Gastroesophageal sphincter (tissue), 4 donors: Measurements from ENCODE around the gene DZANK1. TPM values are rescaled to one million over a fixed set of nuclear protein-coding genes. Genes with fewer than 3 reads are reported as not detected.
"Not testable (repeated sequence)": the region's sequence is repeated elsewhere in the genome, so short reads cannot be mapped to it uniquely, and the experiment has no call there.

Source experiments
- ATAC-seq: fragments of 150-250 bp; one replicate; pipeline ENCODE4 v1.9.1; 2016; ENCODE audit warnings: mild to moderate bottlenecking, moderate library complexity
- H3K27ac ChIP-seq, 4 donors: fragments of 200-600 bp; sonication (generic) in 3 of 4; 1 replicate in 3 of 4; 2 replicates in 1 of 4; pipeline ENCODE4 v1.5.1; 2016 to 2019
- H3K27me3 ChIP-seq: fragments of 200-600 bp; sonication (generic); one replicate; pipeline ENCODE4 v1.5.1; 2019
- H3K36me3 ChIP-seq, 2 donors: fragments of 200-600 bp; sonication (generic); one replicate each; pipeline ENCODE4 v1.5.1; 2019; ENCODE audit warnings: control low read depth in 1 of 2
- H3K4me1 ChIP-seq, 3 donors: fragments of 200-600 bp; sonication (generic); 1 replicate in 2 of 3; 2 replicates in 1 of 3; pipeline ENCODE4 v1.5.1; 2016 to 2019; ENCODE audit warnings: control low read depth in 2 of 3
- H3K4me3 ChIP-seq, 2 donors: fragments of 200-600 bp; sonication (generic); one replicate each; pipeline ENCODE4 v1.5.1; 2019; ENCODE audit warnings: mild to moderate bottlenecking in 1 of 2, moderate library complexity in 1 of 2
- H3K9me3 ChIP-seq, 3 donors: fragments of 200-600 bp; sonication (generic); one replicate each; pipeline ENCODE4 v1.5.1; 2017 to 2019; ENCODE audit warnings: control low read depth in 2 of 3
- POLR2A ChIP-seq, 2 donors: fragments of 450-650 bp; IDR thresholded peaks; one replicate each; pipeline ENCODE4 v1.6.1; 2017; ENCODE audit warnings: antibody characterized with exemption in 2 of 2, mild to moderate bottlenecking in 2 of 2, moderate library complexity in 1 of 2
- POLR2AphosphoS5 ChIP-seq: sonication (generic); formaldehyde crosslinking; IDR thresholded peaks from one replicate; pipeline ENCODE4 v1.6.1; 2017; ENCODE audit warnings: antibody characterized with exemption
- WGBS, 2 donors: methylation state at CpG; one replicate each; pipeline ENCODE4 v1.1.5; 2018; ENCODE audit warnings: low coverage in 1 of 2; 5-methylcytosine and 5-hydroxymethylcytosine counted together
- small RNA-seq, 4 donors: library from RNA; depleted of rRNA; stranded (forward); fragments of <200 nt; gene quantifications; one replicate each; pipeline ENCODE3, GENCODE V24; 2016
- total RNA-seq, 4 donors: library from RNA; depleted of rRNA; stranded (reverse); fragments of >200 nt; gene quantifications; one replicate each; pipeline ENCODE4 v1.1.0, GENCODE V29; 2016

Gene DZANK1
- total RNA-seq, 4 donors from 2014 or later = 1.4 to 2.3 (median 2.0) TPM

- no peaks in the 10 kb centered on the region for H3K27me3 ChIP-seq
- no peak overlapping the region for H3K27ac ChIP-seq
- 11 to 38% methylated on average over 1 of the region's 1 CpG for WGBS, 2 donors
- no peak for ATAC-seq
- no peaks in the 10 kb centered on the region for H3K36me3 ChIP-seq
- H3K4me3 ChIP-seq = no peak overlapping the region
- no peak for TF ChIP-seq POLR2AphosphoS5
- no peak for TF ChIP-seq POLR2A (IDR thresholded peaks at IDR 0.05)
- no peaks in the 10 kb centered on the region for H3K4me1 ChIP-seq
- H3K9me3 ChIP-seq = peaks cover 0 to 3% (median 0%) of the 10 kb centered on the region in 3 donors
Observed at GRCh38 chr20:18360635-18361034, 106.2 kb downstream of the DZANK1 start.

GRCh38 chr20:18359854-18360253, 107.0 kb downstream of the DZANK1 start:
- Histone ChIP-seq H3K9me3 (peaks cover 0 to 7% (median 0%) of the 10 kb centered on the region in 3 donors), H3K27ac (no peak overlapping the region), H3K4me1 (no peaks in the 10 kb centered on the region), H3K27me3 (no peaks in the 10 kb centered on the region), H3K36me3 (no peaks in the 10 kb centered on the region), H3K4me3 (no peak overlapping the region)
- ATAC-seq = no peak
- TF ChIP-seq POLR2A (IDR thresholded peaks at IDR 0.05) = no peak
- 100% methylated on average over 1 of the region's 1 CpG for WGBS, 2 donors

GRCh38 chr20:18349749-18350148, 117.1 kb downstream of the DZANK1 start:
- WGBS, 2 donors = 0 to 60% methylated on average over 1 to 3 of the region's 3 CpGs
- H3K27ac ChIP-seq, H3K4me3 ChIP-seq, H3K4me1 ChIP-seq, ATAC-seq, H3K27me3 ChIP-seq, H3K36me3 ChIP-seq, H3K9me3 ChIP-seq: not testable (repeated sequence)

Small RNA genes within 50 kb of the gene (small RNA-seq; reads per million reads assigned to genes)
- gene MIR3192 (0 to 1.6 (median 0.19) reads per million in 4 donors), gene RNA5SP476 (0 to 0.09 (median 0) reads per million in 4 donors)

Other genes starting within 250 kb of the DZANK1 start
- gene ZNF133, start 178.5 kb downstream of the DZANK1 start, total RNA-seq = 10 to 100 TPM in 3 of 4 donors, 1 to 10 TPM in 1; 7.8 to 19.7 (median 16.8) TPM
- gene POLR3F, start 360 bp upstream of the DZANK1 start, total RNA-seq = 10 to 100 TPM in 3 of 4 donors, 1 to 10 TPM in 1; 8.7 to 16.4 (median 13.1) TPM
- 10 to 100 TPM; 14.9 to 27.0 (median 21.2) TPM for gene RBBP9, start 30.2 kb upstream of the DZANK1 start, total RNA-seq
- gene SEC23B, start 40.9 kb upstream of the DZANK1 start, total RNA-seq = 10 to 100 TPM; 18.6 to 27.5 (median 20.2) TPM
- gene SMIM26, start 100.4 kb upstream of the DZANK1 start, total RNA-seq = 100 to 1,000 TPM in 3 of 4 donors, 10 to 100 TPM in 1; 94.3 to 217 (median 164) TPM
- 10 to 100 TPM; 12.1 to 44.9 (median 19.9) TPM for gene DTD1, start 121.0 kb upstream of the DZANK1 start, total RNA-seq